HK-2 (cell line): Measurements from ENCODE around the gene C1orf141.
"Not testable (repeated sequence)": the region's sequence is repeated elsewhere in the genome, so short reads cannot be mapped to it uniquely, and the experiment has no call there.

Source experiments
- DNase-seq: peaks from one replicate; pipeline ENCODE4 v3.0.0-alpha.2; 2018; ENCODE audit not compliant: unreplicated experiment

Gene C1orf141

GRCh38 chr1:67085326-67085725 is 49.4 kb downstream of the C1orf141 start:
- no peak for DNase-seq

DNA sequence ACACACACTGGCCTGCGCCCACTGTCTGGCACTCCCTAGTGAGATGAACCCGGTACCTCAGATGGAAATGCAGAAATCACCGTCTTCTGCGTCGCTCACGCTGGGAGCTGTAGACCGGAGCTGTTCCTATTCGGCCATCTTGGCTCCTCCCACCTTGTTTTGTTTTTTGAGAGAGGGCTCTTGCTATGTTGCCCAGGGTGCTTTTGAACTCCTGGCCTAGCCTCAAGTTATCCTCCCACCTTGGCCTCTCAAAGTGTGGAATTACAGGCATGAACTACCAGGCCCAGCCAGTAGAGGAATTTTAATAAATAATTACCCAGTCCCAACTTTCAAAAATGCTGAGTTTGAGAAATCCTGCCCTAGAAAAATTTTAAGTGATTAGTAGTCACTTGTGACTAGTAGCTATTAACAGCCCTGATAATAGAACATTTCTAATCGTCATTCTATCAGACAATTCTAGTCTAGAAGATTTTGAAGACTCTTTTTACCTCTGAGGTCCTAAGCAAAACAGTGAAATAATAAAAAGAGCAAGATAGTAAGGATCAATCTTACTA is 49.9 kb downstream of the C1orf141 start:
- no peak for DNase-seq

DNA sequence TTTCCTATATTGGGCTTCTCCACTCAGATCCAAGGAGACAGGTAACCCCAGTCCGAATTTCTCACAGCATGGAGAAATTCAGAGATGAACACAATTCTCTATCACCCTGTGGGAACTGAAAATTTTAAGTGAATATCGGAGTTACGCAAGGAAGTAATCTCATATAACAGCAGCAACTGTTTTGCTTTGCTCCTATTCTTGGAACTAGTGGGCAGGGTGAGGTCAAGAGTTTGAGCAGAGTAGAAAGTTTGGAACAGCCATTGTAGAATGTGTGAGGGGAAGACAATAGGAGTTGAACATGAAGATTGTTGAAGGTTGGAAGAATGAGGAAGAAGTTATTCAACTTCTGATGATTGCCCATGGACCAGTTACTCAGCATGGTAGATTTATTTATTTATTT is 56.5 kb downstream of the C1orf141 start:
- no peak for DNase-seq

GRCh38 chr1:67077593-67077992 is 57.2 kb downstream of the C1orf141 start:
- no peak for DNase-seq

GRCh38 chr1:67072749-67073148 is 62.0 kb downstream of the C1orf141 start:
- DNase-seq: no peak

GRCh38 chr1:67067655-67068054 is 67.1 kb downstream of the C1orf141 start:
- DNase-seq: not testable (repeated sequence)

GRCh38 chr1:67062412-67062811 is 72.4 kb downstream of the C1orf141 start:
- no peak for DNase-seq

GRCh38 chr1:67061266-67061665 is 73.5 kb downstream of the C1orf141 start:
- DNase-seq: no peak

DNA sequence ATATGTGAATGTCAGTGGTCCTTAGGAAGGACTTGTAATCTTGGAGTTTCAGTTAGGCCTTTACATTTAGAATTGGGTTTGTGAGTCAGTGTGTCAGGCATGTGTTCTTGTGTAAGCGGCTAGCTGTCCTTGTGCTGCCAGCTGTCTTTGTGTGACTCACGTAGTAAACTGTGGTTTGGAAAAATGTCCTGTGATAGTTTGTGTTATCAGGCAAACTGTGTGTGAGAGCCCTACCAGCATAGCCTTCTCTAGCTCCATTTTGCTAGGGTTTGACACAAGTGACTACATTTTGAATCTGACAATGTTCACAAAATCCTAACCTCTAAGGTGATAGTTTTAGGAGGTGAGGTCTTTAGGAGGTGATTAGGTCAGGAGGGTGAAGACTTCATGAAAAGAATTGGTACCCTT is 74.0 kb downstream of the C1orf141 start:
- peak; percentile 44 for DNase-seq

DNA sequence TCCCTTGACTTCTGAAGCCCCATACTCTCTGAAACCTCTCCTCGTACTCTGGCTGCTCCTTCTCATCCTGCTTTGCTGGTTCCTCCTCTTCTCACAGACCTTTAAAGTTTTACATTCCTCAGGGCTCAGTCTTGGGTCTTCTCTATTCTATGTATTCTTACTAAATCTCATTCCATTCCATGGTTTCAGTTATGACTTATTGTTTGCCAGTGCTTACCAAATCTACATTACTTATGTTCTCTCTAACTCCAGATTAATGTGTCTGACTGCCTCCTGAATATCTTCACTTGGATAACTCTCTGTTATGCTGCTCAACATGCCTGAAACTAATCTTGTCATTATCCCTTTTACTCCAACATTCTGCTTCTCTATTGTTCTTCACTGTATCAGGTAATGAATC is 75.4 kb downstream of the C1orf141 start:
- no peak for DNase-seq

GRCh38 chr1:67058761-67059160 is 76.0 kb downstream of the C1orf141 start:
- DNase-seq: no peak

DNA sequence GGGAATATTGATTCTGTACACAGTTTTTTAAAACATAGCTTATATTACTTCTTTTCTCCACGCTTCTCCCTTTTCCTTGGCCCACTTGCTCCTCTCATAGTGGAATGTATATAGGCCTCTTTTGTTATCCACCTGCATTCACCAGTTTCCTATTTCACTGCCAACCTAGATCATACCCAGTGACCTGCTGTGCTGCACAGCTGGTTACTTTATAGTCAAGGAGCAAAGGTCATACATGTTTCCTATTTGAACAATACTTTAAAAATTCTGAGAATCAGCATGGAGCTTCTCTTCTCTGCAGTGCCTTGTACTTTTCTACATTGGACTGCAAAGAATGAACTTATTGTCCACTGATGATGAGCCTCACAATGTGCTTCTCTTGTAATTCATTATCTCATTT is 76.5 kb downstream of the C1orf141 start:
- no peak for DNase-seq

GRCh38 chr1:67053785-67054772 is 80.7 kb downstream of the C1orf141 start, which contains the start of gene SLC35D1:
Gene SLC35D1 (minus strand): TSS chr1:67054148. CDS start chr1:67054013, 135 bp downstream.
- peak; percentile 71 for DNase-seq

GRCh38 chr1:67053535-67053784 is 81.3 kb downstream of the C1orf141 start:
- DNase-seq: no peak

- peak; percentile 38 for DNase-seq
These were observed 81.8 kb downstream of the C1orf141 start for GRCh38 chr1:67052741-67053534.

DNA sequence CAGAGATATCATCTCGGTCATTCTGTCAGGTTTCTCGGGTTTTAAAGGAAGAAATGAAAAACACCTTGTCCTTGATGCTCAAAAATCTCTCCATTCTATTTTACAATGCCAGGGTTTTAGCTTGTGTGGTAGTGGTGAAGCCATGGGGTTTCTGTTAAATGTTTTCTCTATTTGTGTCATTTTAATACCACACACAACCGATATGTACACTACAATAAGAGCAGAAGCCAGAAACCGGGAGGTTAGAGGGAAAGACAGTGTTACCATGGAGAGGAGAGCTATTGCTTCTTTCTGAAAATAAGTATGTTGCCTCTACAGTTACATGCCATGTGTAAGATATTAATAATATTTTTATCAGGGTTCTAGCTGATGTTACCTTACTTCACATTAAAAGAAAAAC is 83.6 kb downstream of the C1orf141 start:
- no peak for DNase-seq

GRCh38 chr1:67044631-67045270 is 90.0 kb downstream of the C1orf141 start:
- no peak for DNase-seq

GRCh38 chr1:67043366-67043765 is 91.4 kb downstream of the C1orf141 start:
- no peak for DNase-seq
